ENCODE measurements around the gene ARF1. TPM values are rescaled to one million over a fixed set of nuclear protein-coding genes. Genes with fewer than 3 reads are reported as not detected.

ARF1 gene
- total and polyA plus RNA-seq, 9 donors = 109 to 313 (median 284) TPM

DNA sequence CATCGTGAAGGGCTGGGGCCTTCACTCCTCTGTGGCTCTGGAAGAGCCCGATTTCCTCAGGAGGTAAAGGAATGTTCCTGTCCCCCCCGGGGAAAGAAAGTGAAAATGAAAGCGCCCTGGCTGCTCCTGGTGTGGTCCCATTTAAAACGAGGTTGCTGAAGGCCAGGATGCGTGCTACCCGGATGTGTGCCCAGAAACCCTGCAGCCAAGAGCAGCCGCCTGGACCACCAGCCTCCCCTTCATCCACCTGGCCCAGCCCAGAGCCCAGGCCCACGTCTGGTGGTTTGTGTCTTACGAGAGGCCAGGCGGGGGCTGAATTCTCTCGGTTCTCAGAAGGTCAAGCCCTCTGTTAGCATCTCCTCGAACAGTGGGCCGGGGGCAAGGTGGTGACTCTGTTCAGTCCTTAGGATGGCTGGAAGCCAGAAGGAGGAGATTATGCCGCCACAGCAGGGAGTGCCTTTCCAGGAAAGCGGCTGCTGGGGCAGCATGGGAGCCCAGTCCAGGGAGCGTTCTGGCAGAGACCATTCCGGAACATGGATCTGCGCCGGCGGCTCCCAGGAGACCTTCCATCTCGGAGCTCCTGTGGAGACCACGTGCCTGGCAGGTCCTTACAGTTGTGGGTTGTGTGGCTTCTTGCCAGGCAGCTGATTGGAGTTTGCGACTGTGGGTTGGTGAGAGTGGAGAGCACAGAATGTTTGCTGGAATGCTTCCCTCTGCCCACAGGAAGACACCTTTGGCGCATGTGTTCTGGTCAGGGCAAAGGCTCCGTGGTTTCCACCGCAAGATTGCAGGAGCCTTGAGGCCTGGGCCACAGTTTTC is 58.9 kb downstream of the ARF1 start:
- H3K27ac ChIP-seq (ENCODE audit: low read length) = peak overlapping the region; percentile 94
- DNase-seq = peak; percentile 67

DNA sequence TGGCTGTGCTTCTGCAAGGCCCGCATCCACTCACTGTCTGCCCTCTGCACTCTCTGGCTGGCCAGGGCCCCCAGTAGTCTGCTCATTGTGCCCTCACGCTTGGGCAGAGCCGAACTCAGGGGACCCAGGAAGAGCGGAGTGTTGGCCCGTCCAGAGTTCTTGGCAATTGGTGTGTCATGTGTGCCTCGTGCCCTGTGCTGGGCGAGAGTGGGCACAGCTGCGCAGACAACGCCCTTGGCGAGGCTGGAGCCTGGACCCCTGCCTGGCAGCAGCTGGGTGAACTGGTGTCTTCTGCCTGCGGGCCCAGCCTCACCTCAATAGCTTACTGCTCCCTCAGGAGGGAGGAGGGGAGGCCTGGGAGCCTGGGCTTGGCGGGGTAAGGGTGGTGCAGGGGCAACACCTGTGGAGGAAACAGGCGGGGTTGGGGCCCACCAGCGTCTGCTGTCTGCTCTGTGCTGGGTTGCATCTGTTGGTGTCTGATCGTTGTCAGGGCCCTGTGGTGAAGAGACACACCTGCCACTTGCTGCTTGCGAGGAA is 59.7 kb downstream of the ARF1 start:
- 87% methylated on average over 10 of the region's 16 CpGs for WGBS (ENCODE audit: insufficient coverage)
- H3K36me3 ChIP-seq (ENCODE audit: control insufficient read depth, insufficient read depth, low read length) = peaks cover 36% of the 10 kb centered on the region
- H3K4me1 ChIP-seq (ENCODE audit: control insufficient read depth, insufficient read depth, low read length) = peaks cover 50% of the 10 kb centered on the region
- no peaks in the 10 kb centered on the region for H3K9me3 ChIP-seq (replicated peaks; ENCODE audit: control insufficient read depth, low read depth, low read length)
- H3K4me3 ChIP-seq (ENCODE audit: low read length) = peak overlapping the region; percentile 96
- peak; percentile 71 for DNase-seq
- H3K27me3 ChIP-seq (ENCODE audit: control insufficient read depth, insufficient read depth, low read length) = peaks cover 2% of the 10 kb centered on the region
- H3K27ac ChIP-seq (ENCODE audit: low read length) = peak overlapping the region; percentile 94

More for the DNA sequence above, 58.9 kb downstream of the ARF1 start:
- 47% methylated on average over 20 of the region's 27 CpGs for WGBS (ENCODE audit: insufficient coverage)
- no peaks in the 10 kb centered on the region for H3K9me3 ChIP-seq (replicated peaks; ENCODE audit: control insufficient read depth, low read depth, low read length)
- H3K36me3 ChIP-seq (ENCODE audit: control insufficient read depth, insufficient read depth, low read length) = peaks cover 28% of the 10 kb centered on the region
- peak overlapping the region; percentile 96 for H3K4me3 ChIP-seq (ENCODE audit: low read length)
- H3K4me1 ChIP-seq (ENCODE audit: control insufficient read depth, insufficient read depth, low read length) = peaks cover 50% of the 10 kb centered on the region
- H3K27me3 ChIP-seq (ENCODE audit: control insufficient read depth, insufficient read depth, low read length) = peaks cover 2% of the 10 kb centered on the region

DNA sequence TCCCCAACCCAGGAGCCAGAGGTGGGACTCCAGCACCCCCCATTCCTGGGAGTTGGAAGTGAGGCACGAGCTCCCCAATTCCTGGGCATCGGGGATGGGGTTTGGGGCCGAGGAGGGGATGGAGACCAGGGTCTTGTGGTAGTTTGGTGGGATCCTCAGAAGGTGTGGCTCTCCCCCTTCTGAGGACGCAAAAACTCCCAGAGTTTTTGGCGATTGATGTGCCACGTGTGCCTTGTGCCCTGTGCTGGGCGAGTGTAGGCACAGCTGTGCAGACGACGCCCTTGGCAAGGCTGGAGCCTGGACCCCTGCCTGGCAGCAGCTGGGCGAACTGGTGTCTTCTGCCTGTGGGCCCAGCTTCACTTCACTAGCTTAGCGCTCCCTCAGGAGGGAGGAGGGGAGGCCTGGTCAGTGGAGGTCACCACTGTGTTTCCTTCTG is 60.2 kb downstream of the ARF1 start:
- Histone ChIP-seq H3K4me3 (ENCODE audit: low read length) (no peak overlapping the region), H3K27me3 (ENCODE audit: control insufficient read depth, insufficient read depth, low read length) (peaks cover 2% of the 10 kb centered on the region), H3K4me1 (ENCODE audit: control insufficient read depth, insufficient read depth, low read length) (peaks cover 51% of the 10 kb centered on the region), H3K9me3 (replicated peaks; ENCODE audit: control insufficient read depth, low read depth, low read length) (no peaks in the 10 kb centered on the region), H3K27ac (ENCODE audit: low read length) (peak overlapping the region; percentile 94), H3K36me3 (ENCODE audit: control insufficient read depth, insufficient read depth, low read length) (peaks cover 41% of the 10 kb centered on the region)
- WGBS (ENCODE audit: insufficient coverage) = 74% methylated on average over 11 of the region's 11 CpGs
- DNase-seq = peak; percentile 74

DNA sequence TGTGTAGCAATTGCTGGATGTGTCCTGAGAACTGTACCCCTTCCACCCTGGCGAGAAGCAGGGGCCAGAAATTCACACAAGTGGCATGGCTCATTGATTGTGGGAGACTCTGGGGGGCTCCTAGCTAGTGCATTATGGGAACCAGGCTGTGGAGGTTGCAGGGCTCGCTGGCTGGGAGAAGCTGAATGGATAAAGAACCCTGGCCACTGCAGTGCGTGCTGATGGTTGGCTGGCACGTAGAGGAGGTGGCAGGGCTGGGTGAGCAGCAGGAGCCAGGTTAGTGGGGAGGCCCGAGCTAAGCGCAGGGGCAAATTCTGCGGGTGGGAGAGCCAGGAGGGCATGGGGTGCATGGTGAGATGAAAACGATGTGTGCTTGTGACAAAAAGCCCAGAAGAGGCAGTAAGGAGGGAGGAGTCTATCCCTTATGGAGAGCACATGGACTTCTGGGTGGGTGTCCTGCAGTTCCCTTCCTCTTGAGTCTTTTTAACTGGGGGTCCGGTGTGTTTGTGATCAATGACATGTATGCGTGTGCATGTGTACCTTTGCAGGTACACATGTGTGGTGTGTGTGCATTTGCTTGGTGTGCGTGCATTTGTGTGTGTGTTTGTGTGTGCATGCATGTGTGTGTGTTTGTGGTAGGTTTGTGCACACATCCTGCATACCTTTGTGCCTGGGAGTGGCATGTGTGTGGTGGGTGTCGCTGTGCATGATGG is 61.1 kb downstream of the ARF1 start:
- Histone ChIP-seq H3K4me3 (ENCODE audit: low read length) (no peak overlapping the region), H3K9me3 (replicated peaks; ENCODE audit: control insufficient read depth, low read depth, low read length) (no peaks in the 10 kb centered on the region), H3K36me3 (ENCODE audit: control insufficient read depth, insufficient read depth, low read length) (peaks cover 49% of the 10 kb centered on the region), H3K4me1 (ENCODE audit: control insufficient read depth, insufficient read depth, low read length) (peaks cover 60% of the 10 kb centered on the region), H3K27ac (ENCODE audit: low read length) (no peak overlapping the region), H3K27me3 (ENCODE audit: control insufficient read depth, insufficient read depth, low read length) (no peaks in the 10 kb centered on the region)
- peak; percentile 3 for DNase-seq
- 84% methylated on average over 11 of the region's 12 CpGs for WGBS (ENCODE audit: insufficient coverage)

DNA sequence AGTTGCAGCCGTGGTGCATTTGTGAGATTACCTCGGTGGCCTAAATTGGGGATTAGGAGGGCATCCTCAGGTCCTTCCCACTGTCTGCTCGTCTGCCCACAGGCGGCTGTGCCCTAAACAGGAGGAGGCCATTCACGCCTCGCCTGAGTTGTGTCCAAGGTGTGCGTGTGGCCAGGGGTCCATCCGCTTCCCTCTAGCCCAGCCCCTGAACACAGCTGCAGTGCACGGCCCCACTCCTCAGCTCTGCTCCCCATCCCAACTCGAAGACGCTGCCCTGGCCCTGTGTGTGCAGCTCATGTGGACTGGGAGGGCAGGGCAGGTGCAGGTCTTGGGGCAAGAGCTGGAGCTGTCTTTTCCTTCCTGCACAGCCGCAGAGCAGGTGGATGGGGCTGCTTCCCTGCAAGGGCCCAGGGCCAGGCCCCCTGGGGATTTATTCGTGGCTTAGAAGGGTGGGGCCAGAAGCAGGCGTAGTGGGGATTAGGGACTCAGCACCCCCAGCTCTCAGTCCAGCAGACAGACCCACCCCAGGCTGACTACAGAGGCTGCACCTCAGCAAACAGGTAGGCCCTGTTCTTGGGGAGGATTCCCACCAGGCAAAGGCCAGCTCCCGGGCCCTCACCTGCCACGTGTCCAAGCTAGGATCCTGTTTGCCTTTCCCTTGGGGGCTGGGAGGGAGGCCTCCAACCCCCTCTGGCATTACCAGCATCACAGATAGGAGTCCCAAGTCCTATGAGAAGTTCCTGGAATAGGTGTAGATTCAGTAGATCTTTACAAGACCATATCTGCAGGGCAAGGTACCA is 61.9 kb downstream of the ARF1 start:
- H3K27me3 ChIP-seq (ENCODE audit: control insufficient read depth, insufficient read depth, low read length) = no peaks in the 10 kb centered on the region
- H3K27ac ChIP-seq (ENCODE audit: low read length) = no peak overlapping the region

DNA sequence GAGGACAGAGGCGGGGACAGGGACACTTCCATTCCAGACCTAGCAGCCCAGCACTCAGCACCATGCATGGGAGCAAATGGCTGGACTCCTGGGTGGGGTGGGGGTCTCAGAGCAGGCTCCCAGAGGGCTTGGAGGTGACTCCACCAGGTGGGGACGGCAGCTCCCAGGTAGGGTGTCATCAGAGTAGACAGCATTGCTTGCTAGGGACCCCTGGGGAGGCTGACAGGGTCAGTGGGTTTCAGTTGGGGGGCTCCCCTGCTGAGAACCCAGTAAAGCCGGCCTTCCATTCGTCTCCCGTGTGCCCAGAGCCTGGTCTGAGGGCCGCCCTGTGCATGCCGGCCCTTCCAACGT is 62.5 kb downstream of the ARF1 start:
- Histone ChIP-seq H3K9me3 (replicated peaks; ENCODE audit: control insufficient read depth, low read depth, low read length) (no peaks in the 10 kb centered on the region), H3K4me3 (ENCODE audit: low read length) (no peak overlapping the region), H3K4me1 (ENCODE audit: control insufficient read depth, insufficient read depth, low read length) (peaks cover 68% of the 10 kb centered on the region), H3K27me3 (ENCODE audit: control insufficient read depth, insufficient read depth, low read length) (no peaks in the 10 kb centered on the region), H3K36me3 (ENCODE audit: control insufficient read depth, insufficient read depth, low read length) (peaks cover 53% of the 10 kb centered on the region), H3K27ac (ENCODE audit: low read length) (no peak overlapping the region)
- DNase-seq = no peak
- 80% methylated on average over 7 of the region's 8 CpGs for WGBS (ENCODE audit: insufficient coverage)

More for the DNA sequence above, 61.9 kb downstream of the ARF1 start:
- WGBS (ENCODE audit: insufficient coverage) = 79% methylated on average over 10 of the region's 16 CpGs
- Histone ChIP-seq H3K9me3 (replicated peaks; ENCODE audit: control insufficient read depth, low read depth, low read length) (no peaks in the 10 kb centered on the region), H3K36me3 (ENCODE audit: control insufficient read depth, insufficient read depth, low read length) (peaks cover 53% of the 10 kb centered on the region), H3K4me3 (ENCODE audit: low read length) (no peak overlapping the region), H3K4me1 (ENCODE audit: control insufficient read depth, insufficient read depth, low read length) (peaks cover 65% of the 10 kb centered on the region)
- peak; percentile 4 for DNase-seq

DNA sequence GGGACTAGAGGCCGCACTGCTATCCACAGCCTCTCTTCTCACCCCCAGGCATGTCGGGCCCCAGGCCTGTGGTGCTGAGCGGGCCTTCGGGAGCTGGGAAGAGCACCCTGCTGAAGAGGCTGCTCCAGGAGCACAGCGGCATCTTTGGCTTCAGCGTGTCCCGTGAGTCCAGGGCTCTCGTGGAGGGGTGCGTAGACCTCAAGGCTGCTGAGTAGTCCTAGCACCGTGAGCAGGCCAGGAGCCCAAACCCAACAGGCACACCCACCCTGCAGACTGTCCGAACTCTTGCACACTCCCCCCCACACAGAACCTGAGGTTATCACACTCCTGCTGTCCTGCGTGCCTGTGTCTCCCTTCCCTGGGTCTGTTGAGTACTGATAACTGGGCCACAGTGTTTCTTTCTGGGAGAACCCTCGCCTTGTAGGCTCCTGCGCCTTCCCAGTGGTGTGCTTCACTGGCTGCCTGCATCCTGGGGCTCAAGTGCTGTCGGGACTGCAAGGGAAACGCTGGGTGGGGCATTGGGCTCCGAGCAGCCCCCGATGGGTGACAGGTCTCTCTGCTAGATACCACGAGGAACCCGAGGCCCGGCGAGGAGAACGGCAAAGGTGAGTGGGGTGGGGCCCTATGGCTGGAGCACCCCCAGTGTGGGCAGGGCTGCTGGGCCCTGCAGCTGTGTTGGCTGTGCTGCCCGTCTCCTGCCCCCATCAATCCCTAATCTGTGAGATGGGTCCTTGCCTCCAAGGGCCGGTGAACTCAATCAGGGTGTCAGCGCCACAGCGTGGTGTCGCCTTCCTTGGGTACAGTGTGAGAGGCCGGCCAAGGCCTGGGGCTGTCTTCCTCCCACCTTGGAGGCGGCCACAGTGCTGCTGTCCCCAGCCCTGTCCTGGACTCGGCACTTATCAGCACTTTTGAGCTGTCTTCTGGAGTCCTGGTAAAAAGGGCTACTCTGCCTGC is 63.2 kb downstream of the ARF1 start:
- Histone ChIP-seq H3K4me1 (ENCODE audit: control insufficient read depth, insufficient read depth, low read length) (peaks cover 74% of the 10 kb centered on the region), H3K36me3 (ENCODE audit: control insufficient read depth, insufficient read depth, low read length) (peaks cover 53% of the 10 kb centered on the region), H3K27ac (ENCODE audit: low read length) (no peak overlapping the region), H3K9me3 (replicated peaks; ENCODE audit: control insufficient read depth, low read depth, low read length) (no peaks in the 10 kb centered on the region), H3K4me3 (ENCODE audit: low read length) (no peak overlapping the region), H3K27me3 (ENCODE audit: control insufficient read depth, insufficient read depth, low read length) (no peaks in the 10 kb centered on the region)
- DNase-seq = peak; percentile 5
- 85% methylated on average over 25 of the region's 31 CpGs for WGBS (ENCODE audit: insufficient coverage)

DNA sequence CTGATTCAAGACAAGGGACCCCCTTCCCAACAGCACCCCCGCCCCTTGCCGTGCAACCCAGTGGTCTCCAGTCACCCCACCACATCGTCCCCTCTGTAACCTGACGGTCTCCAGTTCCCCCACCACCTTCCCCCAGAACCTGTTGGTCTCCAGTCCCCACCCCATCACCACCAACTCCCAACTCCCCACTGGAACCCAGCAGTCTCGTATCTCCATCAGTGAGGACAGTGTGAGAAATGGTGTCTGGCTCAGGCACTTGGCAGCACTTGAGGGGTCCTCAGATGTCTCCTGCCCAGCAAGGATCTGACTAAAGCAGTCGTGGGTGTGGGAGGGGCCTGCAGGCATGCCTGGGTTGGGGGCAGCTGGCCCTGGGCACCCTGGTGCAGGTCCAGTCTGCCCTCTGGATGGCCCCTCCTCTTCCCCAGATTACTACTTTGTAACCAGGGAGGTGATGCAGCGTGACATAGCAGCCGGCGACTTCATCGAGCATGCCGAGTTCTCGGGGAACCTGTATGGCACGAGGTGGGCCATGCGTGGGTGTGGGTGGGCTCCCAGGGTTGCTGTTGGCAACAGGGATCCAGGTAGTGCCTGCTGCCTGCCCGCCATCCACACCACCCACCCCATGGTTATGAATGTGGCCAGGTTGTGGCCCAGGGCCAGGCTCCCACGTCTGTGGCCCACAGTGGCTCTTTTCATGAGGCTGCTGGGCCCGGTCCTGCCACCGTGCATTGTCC is 64.1 kb downstream of the ARF1 start:
- Histone ChIP-seq H3K4me1 (ENCODE audit: control insufficient read depth, insufficient read depth, low read length) (peaks cover 74% of the 10 kb centered on the region), H3K27me3 (ENCODE audit: control insufficient read depth, insufficient read depth, low read length) (no peaks in the 10 kb centered on the region), H3K27ac (ENCODE audit: low read length) (no peak overlapping the region), H3K4me3 (ENCODE audit: low read length) (no peak overlapping the region), H3K9me3 (replicated peaks; ENCODE audit: control insufficient read depth, low read depth, low read length) (no peaks in the 10 kb centered on the region), H3K36me3 (ENCODE audit: control insufficient read depth, insufficient read depth, low read length) (peaks cover 50% of the 10 kb centered on the region)
- 81% methylated on average over 9 of the region's 18 CpGs for WGBS (ENCODE audit: insufficient coverage)
- DNase-seq = peak; percentile 2

Data from muscle of leg (tissue), 11 donors.